PFSK-1 (cell line): ENCODE measurements around the gene PLAC1.

Experiments
- POLR2AphosphoS5 ChIP-seq: IDR thresholded peaks from 2 replicates; pipeline ENCODE4 v1.6.1; 2012; ENCODE audit warnings: low read depth, mild to moderate bottlenecking, control low read depth, low read length, moderate library complexity
- SIN3A ChIP-seq: IDR thresholded peaks from 2 replicates; pipeline ENCODE4 v1.6.1; 2012; ENCODE audit warnings: mild to moderate bottlenecking, low read length, moderate library complexity, borderline replicate concordance; ENCODE audit not compliant: insufficient read depth

- TF ChIP-seq SIN3A = 0 out of 2 replicates have a peak, but pooled peaks have one; percentile 51
- no peak for TF ChIP-seq POLR2AphosphoS5
Measured at GRCh38 chrX:134548257-134549201, 109.7 kb downstream of the PLAC1 start.
